Gastroesophageal sphincter (tissue), 4 donors: ENCODE measurements around the gene TRIOBP. TPM values are rescaled to one million over a fixed set of nuclear protein-coding genes. Genes with fewer than 3 reads are reported as not detected.
A peak's percentile ranks its signal among the peaks of the same experiment; 100 is the strongest.

Experiments
- ATAC-seq: fragments of 150-250 bp; one replicate; pipeline ENCODE4 v1.9.1; 2016; ENCODE audit warnings: mild to moderate bottlenecking, moderate library complexity
- H3K27ac ChIP-seq, 4 donors: fragments of 200-600 bp; sonication (generic) in 3 of 4; 1 replicate in 3 of 4; 2 replicates in 1 of 4; pipeline ENCODE4 v1.5.1; 2016 to 2019
- H3K27me3 ChIP-seq: fragments of 200-600 bp; sonication (generic); one replicate; pipeline ENCODE4 v1.5.1; 2019
- H3K36me3 ChIP-seq, 2 donors: fragments of 200-600 bp; sonication (generic); one replicate each; pipeline ENCODE4 v1.5.1; 2019; ENCODE audit warnings: control low read depth in 1 of 2
- H3K4me1 ChIP-seq, 3 donors: fragments of 200-600 bp; sonication (generic); 1 replicate in 2 of 3; 2 replicates in 1 of 3; pipeline ENCODE4 v1.5.1; 2016 to 2019; ENCODE audit warnings: control low read depth in 2 of 3
- H3K4me3 ChIP-seq, 2 donors: fragments of 200-600 bp; sonication (generic); one replicate each; pipeline ENCODE4 v1.5.1; 2019; ENCODE audit warnings: mild to moderate bottlenecking in 1 of 2, moderate library complexity in 1 of 2
- H3K9me3 ChIP-seq, 3 donors: fragments of 200-600 bp; sonication (generic); one replicate each; pipeline ENCODE4 v1.5.1; 2017 to 2019; ENCODE audit warnings: control low read depth in 2 of 3
- EP300 ChIP-seq: sonication (generic); formaldehyde crosslinking; IDR thresholded peaks from one replicate; pipeline ENCODE4 v1.6.1; 2017; ENCODE audit warnings: antibody characterized with exemption, mild to moderate bottlenecking
- POLR2A ChIP-seq, 2 donors: fragments of 450-650 bp; IDR thresholded peaks; one replicate each; pipeline ENCODE4 v1.6.1; 2017; ENCODE audit warnings: antibody characterized with exemption in 2 of 2, mild to moderate bottlenecking in 2 of 2, moderate library complexity in 1 of 2
- POLR2AphosphoS5 ChIP-seq: sonication (generic); formaldehyde crosslinking; IDR thresholded peaks from one replicate; pipeline ENCODE4 v1.6.1; 2017; ENCODE audit warnings: antibody characterized with exemption
- WGBS, 2 donors: methylation state at CpG; one replicate each; pipeline ENCODE4 v1.1.5; 2018; ENCODE audit warnings: low coverage in 1 of 2; 5-methylcytosine and 5-hydroxymethylcytosine counted together
- total RNA-seq, 4 donors: library from RNA; depleted of rRNA; stranded (reverse); fragments of >200 nt; gene quantifications; one replicate each; pipeline ENCODE4 v1.1.0, GENCODE V29; 2016
- TF ChIP-seq, protein P1 (sequence below), 4 experiments: fragments of 200-600 bp in 2 of 4; fragments of 450-650 bp in 2 of 4; sonication (generic) in 1 of 4; IDR thresholded peaks; one replicate each; pipeline ENCODE4 v1.5.1; 2017 to 2019; ENCODE audit warnings: antibody characterized with exemption in 4 of 4, mild to moderate bottlenecking in 2 of 4, moderate library complexity in 2 of 4

The TRIOBP gene
- total RNA-seq, 4 donors from 2014 or later: 128 to 234 (median 137) TPM

DNA sequence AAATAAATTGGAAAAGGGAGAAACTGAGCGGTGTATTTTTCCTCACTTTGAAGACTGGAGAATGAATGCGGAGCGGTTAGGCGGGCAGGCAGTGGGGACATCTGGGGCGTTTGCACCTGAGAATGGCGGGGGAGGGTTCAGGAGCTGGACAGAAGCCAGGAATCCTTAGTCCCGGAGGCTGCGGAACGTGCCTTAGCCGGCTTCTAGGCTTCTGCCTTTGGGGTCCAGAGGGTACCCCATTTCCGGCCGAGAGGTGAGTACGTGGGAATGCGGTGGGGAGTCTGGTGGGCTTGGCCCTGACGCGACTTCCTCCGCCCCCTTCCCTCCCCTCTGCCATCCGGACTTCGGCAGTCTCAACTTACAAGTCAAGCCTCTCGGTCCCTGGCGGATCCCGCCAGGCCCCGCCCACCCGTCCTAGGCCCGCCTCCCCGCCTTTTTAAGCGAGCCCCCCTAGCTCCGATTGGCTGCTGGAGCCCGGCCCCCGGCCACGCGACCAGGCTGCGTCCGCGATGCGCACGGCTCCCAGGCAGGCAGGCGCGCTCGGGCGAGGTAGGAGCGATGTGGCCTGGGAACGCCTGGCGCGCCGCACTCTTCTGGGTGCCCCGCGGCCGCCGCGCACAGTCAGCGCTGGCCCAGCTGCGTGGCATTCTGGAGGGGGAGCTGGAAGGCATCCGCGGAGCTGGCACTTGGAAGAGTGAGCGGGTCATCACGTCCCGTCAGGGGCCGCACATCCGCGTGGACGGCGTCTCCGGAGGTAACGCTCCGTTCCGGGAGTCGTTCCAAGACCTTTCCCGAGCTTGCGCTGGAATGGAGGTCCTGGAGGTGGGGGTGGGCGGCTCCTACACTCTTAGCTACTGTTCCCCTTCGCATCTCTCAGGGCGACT lies 110.8 kb downstream of the TRIOBP start, which contains the start of gene GCAT:
TSS of gene GCAT (plus strand) at position 525 of the 884 bp plus-strand sequence. CDS start at position 559, 34 bp downstream.
- Histone ChIP-seq H3K4me3 (peak within 1 kb of the TSS; percentile 66 to 71), H3K9me3 (no peaks in the 10 kb centered on the region), H3K36me3 (peaks cover 0 to under 1% of the 10 kb centered on the region in 2 donors), H3K27me3 (no peaks in the 10 kb centered on the region), H3K4me1 (peaks cover 0 to 69% (median 24%) of the 10 kb centered on the region in 3 donors), H3K27ac (peak within 1 kb of the TSS; percentile 49 to 96 (median 86))
- 0 to 1% methylated on average over 8 to 14 of the region's 73 CpGs for WGBS, 2 donors
- peak; percentile 92 for ATAC-seq
- TF ChIP-seq POLR2A (IDR thresholded peaks at IDR 0.05) (peak; percentile 58 to 62), EP300 (no peak), POLR2AphosphoS5 (peak; percentile 46)
- TF ChIP-seq, protein P1, sequence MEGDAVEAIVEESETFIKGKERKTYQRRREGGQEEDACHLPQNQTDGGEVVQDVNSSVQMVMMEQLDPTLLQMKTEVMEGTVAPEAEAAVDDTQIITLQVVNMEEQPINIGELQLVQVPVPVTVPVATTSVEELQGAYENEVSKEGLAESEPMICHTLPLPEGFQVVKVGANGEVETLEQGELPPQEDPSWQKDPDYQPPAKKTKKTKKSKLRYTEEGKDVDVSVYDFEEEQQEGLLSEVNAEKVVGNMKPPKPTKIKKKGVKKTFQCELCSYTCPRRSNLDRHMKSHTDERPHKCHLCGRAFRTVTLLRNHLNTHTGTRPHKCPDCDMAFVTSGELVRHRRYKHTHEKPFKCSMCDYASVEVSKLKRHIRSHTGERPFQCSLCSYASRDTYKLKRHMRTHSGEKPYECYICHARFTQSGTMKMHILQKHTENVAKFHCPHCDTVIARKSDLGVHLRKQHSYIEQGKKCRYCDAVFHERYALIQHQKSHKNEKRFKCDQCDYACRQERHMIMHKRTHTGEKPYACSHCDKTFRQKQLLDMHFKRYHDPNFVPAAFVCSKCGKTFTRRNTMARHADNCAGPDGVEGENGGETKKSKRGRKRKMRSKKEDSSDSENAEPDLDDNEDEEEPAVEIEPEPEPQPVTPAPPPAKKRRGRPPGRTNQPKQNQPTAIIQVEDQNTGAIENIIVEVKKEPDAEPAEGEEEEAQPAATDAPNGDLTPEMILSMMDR (IDR thresholded peaks at IDR 0.05): no peak

DNA sequence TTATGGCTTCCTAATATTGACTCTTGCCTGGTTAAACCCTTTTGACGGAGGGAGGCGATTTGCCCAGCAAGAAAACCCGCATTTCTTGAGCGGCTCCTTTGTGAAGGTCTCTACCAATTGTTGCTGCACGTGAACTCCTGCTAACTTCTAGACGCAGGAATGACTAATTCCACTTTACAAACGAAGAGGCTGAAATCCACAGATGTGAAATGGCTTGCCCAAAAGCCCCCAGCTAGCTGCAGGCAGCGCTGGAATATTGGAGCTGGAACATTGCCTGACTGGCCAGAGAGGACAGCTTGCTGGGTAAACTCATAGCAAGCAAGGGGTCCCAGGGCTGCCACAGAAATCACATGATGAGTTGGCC lies 111.4 kb downstream of the TRIOBP start:
- no peaks in the 10 kb centered on the region for H3K27me3 ChIP-seq
- H3K36me3 ChIP-seq: peaks cover 0 to 6% of the 10 kb centered on the region in 2 donors
- H3K4me1 ChIP-seq: peaks cover 0 to 62% (median 19%) of the 10 kb centered on the region in 3 donors
- WGBS, 2 donors: 15% methylated on average over 2 of the region's 8 CpGs; no CpG with 5 or more reads in 1 of the 2 donors
- ATAC-seq: no peak
- H3K27ac ChIP-seq: peak overlapping the region; percentile 15 to 96 (median 86)
- TF ChIP-seq EP300 (no peak), POLR2A (IDR thresholded peaks at IDR 0.05) (no peak), POLR2AphosphoS5 (no peak)
- TF ChIP-seq, protein P1 (IDR thresholded peaks at IDR 0.05): no peak
- H3K9me3 ChIP-seq: no peaks in the 10 kb centered on the region
- peak overlapping the region; percentile 66 to 71 for H3K4me3 ChIP-seq

GRCh38 chr22:37809672-37810333 lies 113.0 kb downstream of the TRIOBP start:
- ATAC-seq: no peak
- TF ChIP-seq, protein P1 (IDR thresholded peaks at IDR 0.05): no peak
- TF ChIP-seq POLR2AphosphoS5 (no peak), POLR2A (IDR thresholded peaks at IDR 0.05) (no peak), EP300 (no peak)
- H3K27ac ChIP-seq: no peak overlapping the region
- 83 to 90% methylated on average over 1 to 4 of the region's 5 CpGs for WGBS, 2 donors
- H3K9me3 ChIP-seq: no peaks in the 10 kb centered on the region
- H3K27me3 ChIP-seq: no peaks in the 10 kb centered on the region
- peaks cover 0 to 22% of the 10 kb centered on the region in 2 donors for H3K36me3 ChIP-seq
- H3K4me3 ChIP-seq: no peak overlapping the region
- peaks cover 0 to 47% (median 17%) of the 10 kb centered on the region in 3 donors for H3K4me1 ChIP-seq

- no peak for TF ChIP-seq POLR2A (IDR thresholded peaks at IDR 0.05)
- no peak for TF ChIP-seq POLR2AphosphoS5
- TF ChIP-seq, protein P1 (IDR thresholded peaks at IDR 0.05): no peak
- TF ChIP-seq EP300: no peak
- WGBS, 2 donors: 100% methylated on average over 2 of the region's 2 CpGs; no CpG with 5 or more reads in 1 of the 2 donors
- H3K27me3 ChIP-seq: no peaks in the 10 kb centered on the region
- ATAC-seq: no peak
- H3K4me1 ChIP-seq: peaks cover 0 to 31% (median 6%) of the 10 kb centered on the region in 3 donors
- H3K4me3 ChIP-seq: no peak overlapping the region
- no peak overlapping the region for H3K27ac ChIP-seq
- no peaks in the 10 kb centered on the region for H3K9me3 ChIP-seq
- peaks cover 0 to 42% of the 10 kb centered on the region in 2 donors for H3K36me3 ChIP-seq
These were observed 115.0 kb downstream of the TRIOBP start for GRCh38 chr22:37811867-37812266.
